NT2/D1 (cell line): ENCODE data around the gene SLC22A31.

Experiments used
- SUZ12 ChIP-seq: IDR thresholded peaks from 2 replicates; pipeline ENCODE4 v1.6.1; 2011; ENCODE audit not compliant: insufficient read length, insufficient read depth; ENCODE audit errors: extremely low read depth
- ZNF274 ChIP-seq: IDR thresholded peaks from 2 replicates; pipeline ENCODE4 v1.6.1; 2011; ENCODE audit warnings: mild to moderate bottlenecking, low read depth, low read length

DNA sequence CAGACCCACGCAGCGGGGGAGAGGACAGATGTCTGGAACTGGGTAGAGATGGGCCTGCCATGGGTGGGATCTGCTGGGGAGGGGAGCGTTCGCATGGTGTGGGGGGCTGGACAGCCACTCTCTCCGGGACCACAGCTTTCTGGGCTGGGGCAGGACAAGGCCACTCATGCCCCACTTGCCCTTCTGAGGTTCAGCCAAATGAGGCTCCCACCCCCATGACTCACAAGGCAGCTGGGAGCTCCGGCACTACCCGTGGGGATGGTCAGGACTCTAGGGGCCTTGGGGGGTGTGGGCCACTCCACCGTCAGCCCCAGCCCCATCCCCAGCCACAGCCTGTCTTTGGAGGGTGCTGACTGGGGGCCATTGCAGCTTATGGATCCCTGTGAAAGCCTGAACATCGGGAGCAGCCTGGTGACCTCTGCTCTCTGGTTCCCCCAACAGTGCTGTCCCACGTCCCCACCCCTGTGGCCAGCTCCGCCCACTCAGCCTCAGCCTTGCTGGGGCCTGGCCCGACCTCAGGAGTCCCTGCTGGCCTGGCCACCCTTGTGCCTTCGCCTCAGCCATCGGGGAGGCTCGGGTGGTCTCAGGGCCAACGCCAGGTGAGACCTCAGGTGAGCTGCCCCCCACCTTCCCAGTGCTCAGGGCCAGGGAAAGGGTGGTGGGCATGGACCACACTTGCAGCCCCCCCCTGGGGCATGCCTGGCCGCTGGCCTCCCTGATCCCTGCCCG, 33.5 kb downstream of the SLC22A31 start:
- TF ChIP-seq ZNF274 (no peak), SUZ12 (no peak)
